Stimulated activated CD8-positive, alpha-beta memory T cell treated with anti-CD3 and anti-CD28 coated beads, Interleukin-12 subunit alpha, Interleukin-12 subunit beta, amount 100 ng/mL, for 24 hours (primary cell): ENCODE results near the gene STARD3.
A peak's percentile ranks its signal among the peaks of the same experiment; 100 is the strongest.

Experiments
- DNase-seq: peaks from one replicate; pipeline ENCODE4 v3.0.0-alpha.2; 2020; ENCODE audit errors: extremely low read depth

The STARD3 gene

DNA sequence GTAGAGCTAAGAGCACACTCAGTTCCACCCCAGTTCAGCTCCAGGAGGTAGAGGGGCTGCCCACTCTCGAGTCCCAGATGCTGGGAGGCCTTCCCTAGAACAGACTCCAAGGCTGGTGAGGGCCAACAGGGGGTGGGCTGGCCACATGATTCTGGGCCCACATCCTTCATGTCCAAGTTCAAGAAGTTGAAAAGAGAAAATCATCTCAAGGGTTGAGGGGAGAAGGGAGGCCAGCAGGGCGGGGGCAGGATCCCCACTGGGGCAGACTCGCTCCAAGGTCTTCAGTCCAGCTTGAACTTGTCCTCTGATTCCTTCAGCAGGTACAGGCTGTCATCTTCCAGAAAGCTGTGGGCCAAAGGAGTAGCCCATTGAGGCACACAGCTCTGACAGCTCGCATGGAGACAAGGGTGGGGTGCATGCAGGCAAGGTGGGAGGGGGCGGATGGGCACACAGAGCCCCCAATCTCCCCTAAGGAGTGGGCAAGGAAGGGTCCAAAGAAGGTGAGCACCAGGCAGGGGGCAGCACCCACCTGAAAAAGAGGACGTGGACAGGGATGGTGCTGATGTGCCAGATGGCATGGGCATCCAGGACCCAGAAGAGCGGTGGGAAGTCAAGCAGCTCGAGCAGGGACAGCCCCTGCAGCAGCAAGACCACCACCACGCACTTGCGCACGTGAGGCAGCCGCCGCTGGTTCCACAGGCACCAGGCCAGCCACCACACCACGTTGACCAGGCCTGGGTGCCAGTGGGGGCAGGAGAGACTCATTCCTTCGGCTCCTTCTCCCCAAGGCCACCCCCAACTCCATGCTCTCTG, 35.8 kb downstream of the STARD3 start:
- DNase-seq = no peak

DNA sequence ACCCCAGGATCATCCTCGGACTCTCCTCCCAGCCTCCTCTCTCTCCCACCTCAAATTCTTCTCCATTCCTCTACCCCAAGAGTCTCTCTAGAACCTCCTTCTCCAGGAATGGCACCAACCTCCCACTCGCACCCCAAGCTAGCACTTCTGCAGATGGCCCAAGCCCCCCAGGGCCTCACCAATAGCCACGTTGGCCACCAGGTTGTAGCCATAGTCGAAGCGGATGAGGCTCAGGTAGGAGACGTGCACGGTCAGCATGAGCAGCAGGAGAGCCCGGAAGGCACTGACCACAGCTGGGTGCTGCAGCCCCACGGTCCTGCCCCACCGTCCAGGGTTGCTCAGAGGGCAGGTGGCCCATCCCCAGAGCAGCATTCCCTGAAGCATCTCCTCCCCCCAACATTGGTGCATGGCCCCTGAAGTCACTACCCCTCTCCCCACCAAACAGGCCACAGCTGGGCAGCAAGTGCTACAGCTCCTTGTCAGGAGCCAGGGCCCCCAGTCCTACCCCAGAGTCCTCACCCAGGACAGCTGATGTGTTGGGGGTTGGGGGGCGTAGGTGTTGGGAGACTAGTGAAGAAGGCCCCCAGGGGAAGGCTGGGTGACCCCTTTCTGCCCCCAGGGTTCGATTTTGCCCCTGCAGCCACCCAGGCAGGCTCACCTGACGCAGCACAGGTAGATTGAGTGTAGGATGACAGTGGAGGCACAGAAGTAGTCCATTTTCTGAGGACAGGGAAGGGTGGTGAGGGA, 36.6 kb downstream of the STARD3 start:
- no peak for DNase-seq

DNA sequence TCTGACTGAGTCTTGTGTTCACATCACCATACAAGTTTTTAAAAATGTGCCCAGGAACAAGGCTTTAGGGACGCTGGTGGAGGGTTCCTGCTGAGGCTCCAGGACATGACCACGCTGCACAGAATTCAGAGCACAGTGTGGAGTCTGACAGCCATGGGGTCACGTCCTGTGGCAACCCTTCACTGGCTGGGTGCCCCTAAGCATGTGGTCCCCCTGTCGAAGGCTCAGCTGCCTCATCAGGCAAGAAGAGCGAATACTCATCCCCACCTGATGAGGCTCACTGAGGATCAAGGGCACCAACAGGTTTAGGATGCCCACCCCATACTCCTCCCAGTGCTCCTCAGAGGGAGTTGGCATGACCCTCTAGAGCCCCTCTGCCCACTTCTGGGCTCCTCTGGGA, 37.2 kb downstream of the STARD3 start:
- DNase-seq = no peak

DNA sequence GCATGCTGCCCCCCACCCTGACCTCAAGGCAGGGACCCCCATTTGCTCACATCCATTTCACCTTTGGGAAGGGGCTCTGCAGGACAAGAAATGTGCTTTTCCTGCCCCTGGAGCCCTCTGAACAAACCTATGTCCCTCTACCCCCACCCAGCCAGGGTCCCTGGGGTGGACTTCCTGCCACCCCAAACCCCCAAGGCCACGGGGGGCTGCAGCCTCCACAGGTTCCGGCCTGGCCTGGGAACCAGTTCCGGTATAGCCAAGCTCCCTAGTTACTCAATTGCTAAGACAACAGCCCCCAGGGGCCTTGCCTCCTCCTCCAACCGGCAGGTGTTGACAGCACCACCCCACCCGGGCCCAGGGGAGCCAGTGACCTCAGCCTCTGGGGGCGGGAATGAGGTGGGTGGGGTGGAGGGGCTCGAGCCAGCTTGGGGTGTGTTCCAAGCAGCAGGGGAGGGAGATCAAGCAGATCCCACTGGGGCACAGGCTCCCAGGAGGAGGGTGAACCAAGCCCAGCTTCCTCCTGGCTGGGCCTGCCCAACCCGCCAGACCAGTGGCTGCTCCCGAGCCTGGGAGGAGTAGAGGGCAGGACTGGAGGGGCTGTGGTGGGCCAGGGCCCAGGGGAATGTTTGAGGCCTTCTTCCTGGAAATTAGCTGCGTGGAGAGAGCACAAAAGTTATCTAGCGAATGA, 37.9 kb downstream of the STARD3 start:
- no peak for DNase-seq

DNA sequence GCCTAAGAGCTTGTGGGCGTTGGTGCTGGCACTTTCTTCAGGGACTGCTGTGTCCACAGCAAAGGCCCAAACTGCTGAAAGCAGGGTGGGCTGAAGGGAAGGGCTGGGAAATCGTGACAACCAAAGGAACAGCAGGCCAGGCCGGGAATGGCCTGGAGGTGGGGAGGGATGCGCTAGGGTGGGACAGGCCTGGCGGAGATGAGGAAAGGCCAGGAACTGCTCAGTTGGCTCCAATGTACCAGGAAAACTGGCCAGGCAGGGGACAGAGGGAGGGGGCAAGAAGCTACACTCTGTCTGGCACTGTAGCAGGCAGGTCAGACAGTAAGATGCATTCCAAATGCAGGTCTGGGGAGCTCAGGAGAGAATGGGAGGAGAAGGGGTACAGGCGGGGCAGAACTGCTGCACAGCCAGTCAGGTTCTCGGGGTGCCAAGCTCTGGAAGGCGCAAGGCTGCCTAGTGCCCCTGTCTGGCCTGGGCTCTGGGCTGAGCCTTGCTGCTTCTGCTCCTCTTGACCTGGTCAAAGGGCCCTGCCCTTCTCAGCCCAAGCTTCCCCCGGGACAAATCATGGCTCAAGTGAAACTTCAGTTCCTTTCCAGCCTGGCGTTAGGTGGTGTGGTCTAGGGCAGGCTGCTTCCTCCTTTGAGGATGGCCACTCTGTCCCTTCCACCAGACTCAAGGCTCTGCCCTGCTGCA, 38.6 kb downstream of the STARD3 start:
- no peak for DNase-seq

DNA sequence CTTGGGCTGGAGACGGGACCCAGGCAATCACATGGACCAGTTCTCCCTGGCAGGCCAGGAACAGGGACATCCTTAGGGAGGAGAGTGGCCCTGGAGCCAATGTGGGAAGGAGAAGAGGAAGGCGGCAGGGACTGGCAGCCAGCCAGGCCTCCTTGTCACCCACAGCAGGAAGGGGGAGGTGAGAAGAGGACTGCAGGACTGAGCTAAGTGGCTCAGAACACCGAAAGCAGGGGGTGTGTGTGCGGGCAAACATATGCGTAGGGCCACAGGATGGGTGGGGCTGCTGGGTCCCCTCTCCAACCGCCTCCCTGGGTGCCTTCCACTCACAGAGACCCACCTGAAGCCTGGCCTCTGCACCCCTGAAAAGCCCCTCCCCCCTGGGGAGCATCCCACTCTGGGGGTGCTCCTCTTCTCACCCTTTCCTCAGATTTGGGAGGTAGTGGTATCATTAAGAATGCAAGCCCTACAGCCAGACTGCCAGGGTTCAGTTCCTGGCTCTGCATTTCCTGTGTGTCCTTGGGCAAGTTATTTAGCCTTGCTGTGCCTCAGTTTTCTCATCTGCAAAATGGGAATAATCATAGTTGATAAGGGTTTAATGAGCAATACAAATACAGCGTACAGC, 39.4 kb downstream of the STARD3 start:
- DNase-seq = no peak

DNA sequence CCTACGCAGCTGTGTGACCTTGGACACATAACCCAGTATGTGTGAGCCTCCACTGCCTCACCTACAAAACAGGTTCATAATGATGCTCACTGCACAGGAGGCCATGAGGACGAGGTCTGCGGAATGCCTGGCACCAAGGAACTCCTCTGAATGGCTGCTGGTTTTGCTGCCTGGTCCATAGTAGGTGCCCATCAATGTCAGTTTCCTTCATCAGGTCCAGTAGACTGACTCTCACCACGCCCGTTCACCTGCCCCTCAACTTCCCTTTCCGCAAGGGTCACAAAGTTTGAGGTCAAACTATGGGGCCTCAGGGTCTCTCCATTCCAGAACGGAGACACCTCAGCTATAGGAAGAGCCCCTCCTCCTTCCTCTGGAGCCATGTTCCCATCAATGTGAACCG, 40.1 kb downstream of the STARD3 start:
- no peak for DNase-seq

DNA sequence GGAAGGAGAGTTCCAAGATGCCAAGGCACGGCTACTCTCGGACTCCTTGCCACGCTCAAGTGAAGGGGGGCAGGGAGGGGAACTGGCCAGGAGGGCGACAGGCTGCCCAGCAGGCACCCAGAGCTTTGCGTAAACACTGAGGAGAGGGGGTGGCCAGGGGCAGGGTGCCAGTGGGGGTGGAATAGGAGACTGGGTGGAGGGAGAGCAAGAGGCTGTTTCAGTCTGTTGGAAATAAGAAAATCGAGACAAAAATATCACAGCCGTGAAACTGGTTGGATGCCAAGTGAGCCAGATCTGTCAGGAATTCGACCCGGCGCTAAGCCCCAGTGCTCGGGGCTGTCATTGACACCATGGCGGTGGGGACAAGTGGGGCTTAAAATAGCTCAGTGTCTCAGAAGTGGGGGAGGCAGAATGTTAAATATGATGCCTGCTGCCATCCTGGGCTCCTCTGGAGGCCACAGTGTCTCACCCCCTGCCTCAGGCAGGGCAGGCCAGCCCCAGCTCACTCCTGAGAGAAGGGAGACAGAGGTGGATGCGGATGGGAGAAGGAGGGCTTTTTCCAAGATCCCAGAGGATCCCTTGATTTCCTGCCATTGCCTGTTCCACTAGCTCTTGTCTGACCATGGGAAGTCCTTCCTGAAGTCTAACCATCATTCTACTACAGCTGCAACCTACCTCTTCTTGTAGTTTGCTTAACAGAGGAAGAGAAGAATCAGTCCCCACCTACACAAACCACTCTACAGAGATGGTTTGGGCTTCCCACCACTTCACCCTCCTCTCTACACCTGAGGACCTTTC, 40.8 kb downstream of the STARD3 start:
- no peak for DNase-seq

DNA sequence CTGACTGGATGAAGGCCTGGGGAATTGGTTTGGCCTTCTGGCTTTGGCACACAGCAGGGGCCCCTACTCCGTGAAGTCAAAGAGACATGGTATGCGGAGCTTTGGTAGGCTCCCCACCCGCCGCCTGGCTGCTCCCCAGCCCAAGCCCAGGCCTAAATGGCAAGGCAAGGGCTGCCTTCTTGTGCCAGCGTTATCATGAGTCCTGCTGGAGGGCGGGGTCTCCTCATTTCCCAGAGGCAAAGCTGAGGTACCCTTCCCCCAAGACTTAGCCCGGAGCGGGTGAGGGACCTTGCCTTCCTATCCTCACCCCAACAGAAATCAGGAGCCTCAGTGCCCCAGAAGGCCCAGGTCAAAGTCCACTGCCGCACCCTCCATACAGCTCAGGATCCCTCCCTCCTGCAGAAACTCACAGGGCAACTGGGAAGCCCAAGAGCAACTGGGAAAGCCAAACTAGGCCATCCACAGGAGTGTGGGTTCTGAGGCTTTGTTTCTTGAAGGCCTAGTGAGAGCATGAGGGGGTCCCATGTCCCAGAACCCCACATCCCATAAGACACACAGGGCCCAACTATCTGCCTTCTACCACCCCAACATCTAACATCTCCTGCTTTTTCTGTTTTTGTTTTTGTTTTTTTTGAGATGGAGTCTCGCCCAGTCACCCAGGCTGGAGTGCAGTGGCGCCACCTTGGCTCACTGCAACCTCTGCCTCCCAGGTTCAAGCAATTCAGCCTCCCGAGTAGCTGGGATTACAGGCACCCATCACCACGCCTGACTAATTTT, 41.6 kb downstream of the STARD3 start:
- no peak for DNase-seq

DNA sequence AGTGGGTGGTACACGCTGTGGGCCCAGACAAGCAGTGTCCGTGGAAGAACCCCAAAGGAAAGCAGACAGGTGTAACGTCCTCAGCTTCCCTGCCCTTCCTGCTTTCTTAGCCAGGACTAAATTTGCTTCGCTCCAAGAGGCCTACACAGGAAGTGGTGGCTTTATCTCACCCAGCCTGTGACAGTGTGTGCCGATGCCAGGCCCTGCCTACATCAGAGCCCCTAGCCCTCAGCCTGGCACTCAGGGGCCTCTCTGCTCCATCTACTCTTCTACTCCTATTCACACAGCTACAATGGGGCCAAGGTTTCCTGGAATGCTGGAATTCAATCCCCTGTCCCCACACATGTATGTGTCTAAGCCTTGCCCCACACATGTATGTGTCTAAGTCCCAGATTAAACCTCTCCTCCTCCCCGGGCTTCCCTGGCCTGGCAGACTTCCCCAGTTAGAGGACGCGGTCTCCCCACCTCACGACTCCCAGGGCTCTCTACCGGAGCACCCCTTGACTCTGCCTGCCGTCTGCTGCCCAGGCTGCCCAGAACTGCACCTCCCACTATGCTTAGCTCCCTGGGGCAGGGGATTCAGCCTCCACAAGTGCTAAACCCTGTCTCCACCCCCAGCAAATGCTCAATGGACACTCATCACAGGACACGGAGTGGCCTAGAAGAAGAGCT, 42.7 kb downstream of the STARD3 start:
- DNase-seq = no peak

DNA sequence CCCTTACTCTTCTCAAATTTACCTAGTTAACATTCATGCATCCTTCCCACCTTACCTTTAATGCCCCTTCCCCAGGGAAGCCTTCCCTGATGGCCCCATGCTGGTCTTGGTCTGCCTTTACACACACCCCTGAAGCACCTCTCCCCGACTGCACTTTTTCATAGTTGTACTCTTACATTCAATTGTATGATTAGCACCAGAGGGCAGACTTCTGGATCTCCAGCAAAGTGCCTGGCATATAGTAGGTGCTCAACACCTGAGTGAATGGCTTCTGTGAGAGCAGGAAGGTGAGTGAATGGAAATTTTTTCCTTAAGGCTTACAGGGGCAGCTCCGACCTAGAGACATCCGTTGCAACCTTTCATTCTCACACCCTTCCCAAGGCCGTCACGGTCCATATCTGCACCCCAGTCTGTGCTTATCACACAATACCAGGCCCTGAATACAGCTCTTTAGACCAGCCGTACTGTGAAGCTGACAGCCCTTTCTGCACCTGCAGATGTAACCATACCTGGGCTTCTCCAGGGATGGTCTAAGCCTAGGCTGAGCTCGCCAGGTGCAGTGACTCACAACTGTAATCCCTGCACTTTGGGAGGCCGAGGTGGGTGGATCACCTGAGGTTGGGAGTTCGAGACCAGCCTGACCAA, 46.5 kb downstream of the STARD3 start:
- no peak for DNase-seq

DNA sequence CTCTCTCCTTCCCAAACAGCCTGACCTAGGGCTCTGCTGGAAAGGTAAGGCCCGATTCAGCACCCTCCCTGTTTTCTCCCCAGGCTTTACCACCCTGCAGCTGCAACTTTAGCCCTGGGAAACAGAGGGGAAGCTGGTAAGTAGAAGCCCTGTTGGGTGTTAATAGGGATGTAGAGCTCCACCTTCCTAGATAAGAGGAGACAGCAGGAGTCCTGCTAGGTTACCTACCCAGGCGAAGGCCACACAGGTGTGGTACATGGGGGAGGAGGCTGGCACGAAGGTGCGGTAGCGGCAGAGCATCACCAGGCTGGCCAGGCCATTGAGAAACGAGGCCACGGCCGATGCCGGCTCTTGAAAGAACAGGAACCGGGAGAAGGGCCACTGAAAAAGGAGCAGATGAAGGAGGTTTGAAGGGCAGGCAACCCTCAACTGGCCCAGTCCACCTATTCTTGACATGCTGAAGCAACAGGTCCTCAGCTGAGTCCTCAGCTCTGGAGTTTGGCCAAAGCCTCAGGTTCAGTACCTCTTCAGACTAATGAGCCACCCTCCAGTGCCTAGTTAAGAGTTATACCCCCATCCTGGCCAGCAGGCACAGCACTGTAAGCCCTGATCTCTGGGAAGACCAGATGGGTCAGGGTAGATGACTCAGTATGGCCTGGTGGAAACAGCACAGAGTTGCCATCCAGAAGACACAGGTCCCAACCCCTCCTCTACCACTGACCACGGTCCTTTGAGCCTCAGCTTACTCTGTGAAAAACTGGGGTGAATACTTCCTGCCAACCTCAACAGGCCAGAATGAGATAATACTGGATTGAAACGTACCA, 47.6 kb downstream of the STARD3 start:
- DNase-seq = no peak

DNA sequence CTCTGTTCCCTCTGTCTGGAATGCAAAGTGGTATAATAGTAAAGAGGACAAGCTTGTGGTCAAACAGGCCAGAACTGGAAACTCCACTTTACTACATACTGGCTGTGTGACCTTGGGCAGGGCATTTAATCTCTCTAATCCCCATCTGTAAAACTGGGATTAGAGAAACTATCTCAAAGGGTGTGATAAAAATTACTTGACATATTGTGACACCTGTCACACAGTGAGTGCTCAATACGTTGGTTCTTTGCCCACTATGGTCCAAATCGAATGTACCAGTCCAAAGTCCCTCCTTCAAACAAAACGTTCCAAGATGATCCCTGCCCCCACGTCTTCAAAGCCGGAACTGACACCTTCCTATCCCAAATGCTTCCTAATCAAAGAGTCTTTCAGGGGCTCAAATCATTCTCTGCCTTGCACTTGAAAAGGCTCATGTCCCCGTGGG, 50.2 kb downstream of the STARD3 start:
- DNase-seq = no peak

DNA sequence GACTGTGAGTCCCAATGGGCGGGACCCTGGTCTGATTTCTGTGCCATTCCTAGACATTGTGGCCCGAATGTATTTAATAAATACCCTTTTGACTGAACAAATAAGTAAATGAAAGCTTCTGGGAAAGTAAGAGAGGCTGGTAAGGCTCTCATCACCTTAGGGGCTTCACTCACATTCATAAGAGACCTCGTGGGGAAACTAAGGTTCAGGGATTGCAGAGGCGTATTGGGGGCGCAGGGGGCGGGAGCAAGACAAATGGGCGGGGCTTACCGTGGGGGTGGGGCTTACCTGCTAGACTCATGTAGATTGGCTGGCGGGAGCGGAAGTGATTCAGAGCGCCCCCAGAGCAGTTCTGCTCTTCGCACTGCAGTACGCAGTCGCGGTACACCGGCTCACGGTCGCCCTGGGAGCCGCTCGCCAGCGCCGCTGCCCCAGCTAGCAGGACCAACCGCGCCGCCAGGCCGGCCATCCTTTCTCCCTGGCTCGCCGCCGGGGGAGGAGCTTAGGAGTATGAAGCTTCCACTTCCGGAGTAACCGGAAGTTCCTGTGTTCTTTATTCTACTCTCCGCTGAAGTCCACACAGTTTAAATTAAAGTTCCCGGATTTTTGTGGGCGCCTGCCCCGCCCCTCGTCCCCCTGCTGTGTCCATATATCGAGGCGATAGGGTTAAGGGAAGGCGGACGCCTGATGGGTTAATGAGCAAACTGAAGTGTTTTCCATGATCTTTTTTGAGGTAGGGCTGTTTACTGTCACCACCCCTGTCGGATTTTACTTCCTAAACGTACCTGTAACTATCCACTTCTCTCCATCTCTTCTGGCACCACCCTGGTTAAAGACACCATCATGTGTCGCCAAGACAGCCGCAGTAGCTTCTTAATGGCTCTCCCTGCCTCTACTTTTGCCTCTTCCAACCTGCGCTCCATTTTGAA, 50.9 kb downstream of the STARD3 start, which contains the start of gene PGAP3:
Gene PGAP3 (minus strand): TSS at position 512 of the 929 bp plus-strand sequence. CDS start 43 bp downstream, at position 469.
- DNase-seq = peak; percentile 72

DNA sequence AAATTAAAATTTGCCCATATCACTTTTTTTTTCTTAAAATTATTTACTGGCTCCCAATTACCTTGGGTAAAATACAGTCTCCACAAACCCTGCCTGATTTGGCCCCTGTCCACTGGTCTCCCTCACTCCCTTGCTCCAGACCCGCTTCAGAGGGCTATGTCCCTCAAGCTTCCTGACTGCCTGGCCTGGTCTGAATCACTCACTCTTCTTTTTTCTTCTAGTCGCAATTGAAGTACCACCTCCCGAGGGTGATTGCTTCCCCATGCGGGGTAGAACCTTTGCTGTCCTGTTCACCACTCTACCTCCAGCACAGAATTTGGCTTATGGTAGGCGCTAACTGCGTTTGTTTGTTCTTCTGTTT, 51.5 kb downstream of the STARD3 start:
- no peak for DNase-seq

DNA sequence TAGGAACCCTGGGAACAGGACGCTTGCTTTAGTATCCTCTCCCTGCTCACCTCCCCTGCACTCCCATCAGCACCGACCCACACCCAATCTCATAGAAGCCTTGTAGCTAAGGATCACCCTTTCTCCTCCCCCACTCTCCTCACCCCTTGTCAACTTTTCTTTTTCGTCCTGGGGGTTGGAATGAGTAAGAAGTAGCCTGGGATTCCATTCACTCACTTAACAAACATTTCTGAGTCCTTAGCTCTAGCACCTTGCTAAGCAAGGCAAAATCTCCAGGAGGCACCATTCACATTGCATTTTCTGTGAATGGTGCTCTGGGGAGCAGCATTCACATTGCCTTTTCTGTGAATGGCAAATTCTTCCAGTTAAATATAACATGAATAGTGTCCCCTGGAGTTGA, 52.0 kb downstream of the STARD3 start:
- DNase-seq = no peak

DNA sequence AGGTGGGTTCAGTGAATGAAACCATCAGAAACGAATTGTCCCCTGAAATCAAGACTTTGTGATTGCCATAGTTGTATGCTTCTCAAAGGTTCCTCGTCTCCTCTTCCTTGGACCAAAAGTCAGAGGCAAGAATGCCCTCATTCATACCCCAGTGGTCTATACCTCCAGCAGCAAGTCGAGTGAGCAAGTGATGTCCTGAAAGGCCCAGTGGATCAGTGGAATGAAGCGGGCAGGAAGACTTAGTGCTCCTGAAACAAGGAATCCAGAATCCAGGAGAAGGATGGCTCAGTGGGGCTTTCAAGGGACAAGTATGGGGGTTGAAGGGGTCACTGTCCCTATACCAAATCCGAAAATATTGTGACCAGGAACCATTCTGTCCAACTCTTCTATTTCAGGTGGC, 57.6 kb downstream of the STARD3 start:
- DNase-seq = no peak
